Measurements from ENCODE around the gene PLXDC1.

Gene PLXDC1

DNA sequence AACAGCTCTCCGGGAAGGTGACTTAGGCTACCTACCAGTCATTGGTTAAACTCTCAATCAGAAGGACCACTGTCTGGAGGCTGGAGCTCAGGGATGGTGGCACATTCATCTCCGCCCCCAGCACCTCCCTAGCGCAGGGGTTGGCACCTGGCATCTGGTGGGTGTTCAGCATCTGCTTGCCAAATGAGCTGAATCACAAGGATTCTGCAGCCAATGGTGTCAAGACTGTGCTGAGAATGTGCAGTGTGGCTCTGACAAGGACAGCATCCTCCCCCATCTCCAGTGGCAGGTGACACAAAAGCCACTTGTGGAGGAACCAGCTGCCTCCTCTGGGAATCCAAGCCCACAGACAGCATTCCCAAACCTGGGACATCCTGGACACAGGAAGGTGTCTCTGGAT is 35.2 kb downstream of the PLXDC1 start:
- Histone ChIP-seq H3K4me3 (replicated peaks; ENCODE audit: insufficient read depth, low read length) (no peak overlapping the region), H3K27me3 (ENCODE audit: insufficient read depth, poor library complexity, severe bottlenecking) (no peaks in the 10 kb centered on the region), H3K27ac (replicated peaks) (no peak overlapping the region)
- TF ChIP-seq, protein P1, sequence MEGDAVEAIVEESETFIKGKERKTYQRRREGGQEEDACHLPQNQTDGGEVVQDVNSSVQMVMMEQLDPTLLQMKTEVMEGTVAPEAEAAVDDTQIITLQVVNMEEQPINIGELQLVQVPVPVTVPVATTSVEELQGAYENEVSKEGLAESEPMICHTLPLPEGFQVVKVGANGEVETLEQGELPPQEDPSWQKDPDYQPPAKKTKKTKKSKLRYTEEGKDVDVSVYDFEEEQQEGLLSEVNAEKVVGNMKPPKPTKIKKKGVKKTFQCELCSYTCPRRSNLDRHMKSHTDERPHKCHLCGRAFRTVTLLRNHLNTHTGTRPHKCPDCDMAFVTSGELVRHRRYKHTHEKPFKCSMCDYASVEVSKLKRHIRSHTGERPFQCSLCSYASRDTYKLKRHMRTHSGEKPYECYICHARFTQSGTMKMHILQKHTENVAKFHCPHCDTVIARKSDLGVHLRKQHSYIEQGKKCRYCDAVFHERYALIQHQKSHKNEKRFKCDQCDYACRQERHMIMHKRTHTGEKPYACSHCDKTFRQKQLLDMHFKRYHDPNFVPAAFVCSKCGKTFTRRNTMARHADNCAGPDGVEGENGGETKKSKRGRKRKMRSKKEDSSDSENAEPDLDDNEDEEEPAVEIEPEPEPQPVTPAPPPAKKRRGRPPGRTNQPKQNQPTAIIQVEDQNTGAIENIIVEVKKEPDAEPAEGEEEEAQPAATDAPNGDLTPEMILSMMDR (IDR thresholded peaks at IDR 0.05; ENCODE audit: insufficient read depth, low read length), result no peak
- TF ChIP-seq SPI1 (IDR thresholded peaks at IDR 0.05; ENCODE audit: borderline replicate concordance, low read depth) (no peak), POLR2AphosphoS5 (IDR thresholded peaks at IDR 0.05; ENCODE audit: low read depth) (no peak), GABPA (IDR thresholded peaks at IDR 0.05; ENCODE audit: low read depth) (no peak)
- TF ChIP-seq, protein P2, sequence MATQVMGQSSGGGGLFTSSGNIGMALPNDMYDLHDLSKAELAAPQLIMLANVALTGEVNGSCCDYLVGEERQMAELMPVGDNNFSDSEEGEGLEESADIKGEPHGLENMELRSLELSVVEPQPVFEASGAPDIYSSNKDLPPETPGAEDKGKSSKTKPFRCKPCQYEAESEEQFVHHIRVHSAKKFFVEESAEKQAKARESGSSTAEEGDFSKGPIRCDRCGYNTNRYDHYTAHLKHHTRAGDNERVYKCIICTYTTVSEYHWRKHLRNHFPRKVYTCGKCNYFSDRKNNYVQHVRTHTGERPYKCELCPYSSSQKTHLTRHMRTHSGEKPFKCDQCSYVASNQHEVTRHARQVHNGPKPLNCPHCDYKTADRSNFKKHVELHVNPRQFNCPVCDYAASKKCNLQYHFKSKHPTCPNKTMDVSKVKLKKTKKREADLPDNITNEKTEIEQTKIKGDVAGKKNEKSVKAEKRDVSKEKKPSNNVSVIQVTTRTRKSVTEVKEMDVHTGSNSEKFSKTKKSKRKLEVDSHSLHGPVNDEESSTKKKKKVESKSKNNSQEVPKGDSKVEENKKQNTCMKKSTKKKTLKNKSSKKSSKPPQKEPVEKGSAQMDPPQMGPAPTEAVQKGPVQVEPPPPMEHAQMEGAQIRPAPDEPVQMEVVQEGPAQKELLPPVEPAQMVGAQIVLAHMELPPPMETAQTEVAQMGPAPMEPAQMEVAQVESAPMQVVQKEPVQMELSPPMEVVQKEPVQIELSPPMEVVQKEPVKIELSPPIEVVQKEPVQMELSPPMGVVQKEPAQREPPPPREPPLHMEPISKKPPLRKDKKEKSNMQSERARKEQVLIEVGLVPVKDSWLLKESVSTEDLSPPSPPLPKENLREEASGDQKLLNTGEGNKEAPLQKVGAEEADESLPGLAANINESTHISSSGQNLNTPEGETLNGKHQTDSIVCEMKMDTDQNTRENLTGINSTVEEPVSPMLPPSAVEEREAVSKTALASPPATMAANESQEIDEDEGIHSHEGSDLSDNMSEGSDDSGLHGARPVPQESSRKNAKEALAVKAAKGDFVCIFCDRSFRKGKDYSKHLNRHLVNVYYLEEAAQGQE (IDR thresholded peaks at IDR 0.05; ENCODE audit: insufficient replicate concordance, low read depth), result no peak
- DNase-seq (ENCODE audit: low read depth in 1 of 2, low spot score in 1 of 2), result no peak

DNA sequence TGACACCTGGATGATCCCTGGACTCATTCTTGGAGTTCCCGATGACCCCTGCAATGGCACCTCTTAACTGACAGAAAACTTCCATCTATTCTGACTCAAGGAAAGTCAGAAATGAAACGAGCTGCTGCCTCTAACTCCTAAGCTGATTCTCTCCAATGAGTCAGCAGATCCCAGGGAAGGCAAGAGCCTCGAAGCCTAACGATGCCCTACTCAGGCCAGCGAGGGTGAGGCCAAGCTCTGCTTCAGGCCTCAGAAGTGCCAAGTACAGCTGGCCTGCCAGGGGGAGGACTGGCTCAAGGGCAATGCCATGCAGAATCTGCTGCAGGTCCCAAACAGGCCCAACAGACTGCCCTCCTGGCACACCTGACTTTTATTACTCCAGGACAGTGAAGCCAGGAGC is 36.3 kb downstream of the PLXDC1 start:
- no peak overlapping the region for H3K4me3 ChIP-seq (replicated peaks; ENCODE audit: insufficient read depth, low read length)
- H3K27ac ChIP-seq (replicated peaks), result no peak overlapping the region
- TF ChIP-seq, protein P2 (IDR thresholded peaks at IDR 0.05; ENCODE audit: insufficient replicate concordance, low read depth), result no peak
- TF ChIP-seq POLR2AphosphoS5 (IDR thresholded peaks at IDR 0.05; ENCODE audit: low read depth) (no peak), GABPA (IDR thresholded peaks at IDR 0.05; ENCODE audit: low read depth) (no peak), SPI1 (IDR thresholded peaks at IDR 0.05; ENCODE audit: borderline replicate concordance, low read depth) (no peak)
- TF ChIP-seq, protein P1 (IDR thresholded peaks at IDR 0.05; ENCODE audit: insufficient read depth, low read length), result no peak
- DNase-seq (ENCODE audit: low read depth in 1 of 2, low spot score in 1 of 2), result no peak
- no peaks in the 10 kb centered on the region for H3K27me3 ChIP-seq (ENCODE audit: insufficient read depth, poor library complexity, severe bottlenecking)

DNA sequence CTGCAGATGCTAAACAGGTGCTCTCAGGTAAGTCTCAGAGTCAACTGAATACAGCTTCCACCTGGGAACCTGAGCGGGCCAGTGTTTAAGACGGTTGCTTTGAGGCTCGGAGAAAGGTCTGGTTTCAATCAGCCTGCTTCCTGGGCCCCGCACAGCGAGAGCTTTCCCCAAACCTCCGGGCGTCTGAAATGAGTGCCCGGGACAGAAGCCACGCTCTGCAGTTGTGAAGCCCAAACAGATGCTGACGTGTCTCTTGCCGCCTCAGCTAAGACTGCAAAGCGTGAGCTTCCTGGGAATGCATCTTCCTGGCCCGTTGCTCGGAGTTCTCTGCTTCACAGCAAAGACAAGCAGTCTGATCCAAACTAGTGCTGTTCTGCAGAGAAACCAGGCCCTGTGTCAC is 36.7 kb downstream of the PLXDC1 start:
- no peak overlapping the region for H3K4me3 ChIP-seq (replicated peaks; ENCODE audit: insufficient read depth, low read length)
- no peak for TF ChIP-seq GABPA (IDR thresholded peaks at IDR 0.05; ENCODE audit: low read depth)
- TF ChIP-seq, protein P1 (IDR thresholded peaks at IDR 0.05; ENCODE audit: insufficient read depth, low read length), result no peak
- no peak for DNase-seq (ENCODE audit: low read depth in 1 of 2, low spot score in 1 of 2)
- no peaks in the 10 kb centered on the region for H3K27me3 ChIP-seq (ENCODE audit: insufficient read depth, poor library complexity, severe bottlenecking)
- H3K27ac ChIP-seq (replicated peaks), result no peak overlapping the region

DNA sequence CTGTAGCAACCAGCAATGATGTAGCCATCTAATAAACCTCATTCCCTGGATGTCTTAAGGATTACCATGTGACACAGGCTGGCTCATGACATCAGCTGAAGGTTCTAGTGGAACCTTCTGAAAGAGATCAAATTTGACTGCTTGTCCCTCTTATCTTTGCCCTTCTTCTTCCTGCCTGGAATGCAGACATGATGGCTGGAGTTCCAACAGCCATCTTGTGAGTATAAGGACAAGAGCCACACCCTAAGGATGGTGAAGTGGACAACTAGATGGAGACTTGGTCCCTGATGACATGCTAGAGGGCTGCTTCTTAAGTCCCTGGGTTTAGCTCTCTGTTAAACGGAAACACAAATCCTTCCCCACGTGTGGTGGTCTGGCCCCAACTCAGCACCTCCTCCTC is 37.6 kb downstream of the PLXDC1 start:
- TF ChIP-seq SPI1 (IDR thresholded peaks at IDR 0.05; ENCODE audit: borderline replicate concordance, low read depth) (no peak), POLR2AphosphoS5 (IDR thresholded peaks at IDR 0.05; ENCODE audit: low read depth) (no peak), GABPA (IDR thresholded peaks at IDR 0.05; ENCODE audit: low read depth) (no peak)
- TF ChIP-seq, protein P2 (IDR thresholded peaks at IDR 0.05; ENCODE audit: insufficient replicate concordance, low read depth), result no peak
- TF ChIP-seq, protein P1 (IDR thresholded peaks at IDR 0.05; ENCODE audit: insufficient read depth, low read length), result no peak
- H3K27me3 ChIP-seq (ENCODE audit: insufficient read depth, poor library complexity, severe bottlenecking), result no peaks in the 10 kb centered on the region
- H3K27ac ChIP-seq (replicated peaks), result no peak overlapping the region
- DNase-seq (ENCODE audit: low read depth in 1 of 2, low spot score in 1 of 2), result no peak
- no peak overlapping the region for H3K4me3 ChIP-seq (replicated peaks; ENCODE audit: insufficient read depth, low read length)
